Peyer's patch (tissue), 4 donors: ENCODE data around the gene TAS2R43.

Experiments
- POLR2A ChIP-seq, 2 donors: fragments of 450-650 bp; IDR thresholded peaks; one replicate each; pipeline ENCODE4 v1.5.1; 2017; ENCODE audit warnings: antibody characterized with exemption in 2 of 2, mild to moderate bottlenecking in 2 of 2, moderate library complexity in 2 of 2
- TF ChIP-seq, protein P1 (sequence below), 6 experiments: fragments of 450-650 bp in 4 of 6; fragments of 200-600 bp in 2 of 6; sonication (generic) in 1 of 6; IDR thresholded peaks; one replicate each; pipeline ENCODE4 v1.5.1; 2017 to 2019; ENCODE audit warnings: antibody characterized with exemption in 6 of 6, mild to moderate bottlenecking in 3 of 6, moderate library complexity in 1 of 6

DNA sequence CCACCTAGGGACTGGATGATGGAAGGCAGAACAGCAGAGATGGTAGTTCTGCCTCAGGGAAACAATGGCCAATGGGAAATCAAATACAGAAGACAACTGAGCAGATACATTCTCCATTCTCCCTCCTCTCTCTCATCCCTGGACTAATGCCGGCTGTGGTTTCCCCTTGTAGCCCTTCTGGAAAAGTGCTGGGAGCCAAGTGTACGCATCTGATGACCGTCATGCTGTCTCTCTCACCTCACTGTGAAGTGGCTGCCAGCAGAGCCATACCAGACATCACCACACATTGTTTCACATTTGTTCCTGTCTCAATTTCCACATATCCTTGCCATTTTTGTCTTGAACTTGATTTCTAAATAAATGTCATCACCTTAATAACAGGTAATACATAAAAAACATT, 33.1 kb downstream of the TAS2R43 start:
- TF ChIP-seq, protein P1, sequence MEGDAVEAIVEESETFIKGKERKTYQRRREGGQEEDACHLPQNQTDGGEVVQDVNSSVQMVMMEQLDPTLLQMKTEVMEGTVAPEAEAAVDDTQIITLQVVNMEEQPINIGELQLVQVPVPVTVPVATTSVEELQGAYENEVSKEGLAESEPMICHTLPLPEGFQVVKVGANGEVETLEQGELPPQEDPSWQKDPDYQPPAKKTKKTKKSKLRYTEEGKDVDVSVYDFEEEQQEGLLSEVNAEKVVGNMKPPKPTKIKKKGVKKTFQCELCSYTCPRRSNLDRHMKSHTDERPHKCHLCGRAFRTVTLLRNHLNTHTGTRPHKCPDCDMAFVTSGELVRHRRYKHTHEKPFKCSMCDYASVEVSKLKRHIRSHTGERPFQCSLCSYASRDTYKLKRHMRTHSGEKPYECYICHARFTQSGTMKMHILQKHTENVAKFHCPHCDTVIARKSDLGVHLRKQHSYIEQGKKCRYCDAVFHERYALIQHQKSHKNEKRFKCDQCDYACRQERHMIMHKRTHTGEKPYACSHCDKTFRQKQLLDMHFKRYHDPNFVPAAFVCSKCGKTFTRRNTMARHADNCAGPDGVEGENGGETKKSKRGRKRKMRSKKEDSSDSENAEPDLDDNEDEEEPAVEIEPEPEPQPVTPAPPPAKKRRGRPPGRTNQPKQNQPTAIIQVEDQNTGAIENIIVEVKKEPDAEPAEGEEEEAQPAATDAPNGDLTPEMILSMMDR (IDR thresholded peaks at IDR 0.05), result no peak
- TF ChIP-seq POLR2A (IDR thresholded peaks at IDR 0.05), result no peak
